IMR-90 (cell line): ENCODE data around the gene UVSSA. TPM values are rescaled to one million over a fixed set of nuclear protein-coding genes. Genes with fewer than 3 reads are reported as not detected.

Source experiments
- ATAC-seq: fragments of 200-7000 bp; cut with Tn5 transposase; 2 replicates; pipeline ENCODE4 v1.9.1; 2020; ENCODE audit warnings: low read depth, mild to moderate bottlenecking, moderate library complexity
- BruUV-seq: library from RNA; stranded (reverse); fragments of 400-500 nt; replicated peaks from 2 replicates; lab custom pipeline; 2021; lab: Mats Ljungman, UMichigan
- CTCF ChIA-PET: fragments of 300-600 bp; formaldehyde crosslinking; extraction: SDS; loops from one replicate; lab custom pipeline; 2021; ENCODE audit warnings: antibody characterized with exemption; lab: Yijun Ruan, JAX
- POLR2A ChIA-PET: fragments of 300-600 bp; sonication (Branson Sonifier 250); formaldehyde crosslinking; loops from one replicate; lab custom pipeline; 2022; ENCODE audit warnings: antibody characterized with exemption; ENCODE audit not compliant: unreplicated experiment; lab: Charles Lee
- DNase-seq: peaks from one replicate; pipeline ENCODE4 v3.0.0; 2013
- H2AFZ ChIP-seq: replicated peaks from 2 replicates; pipeline ENCODE3; 2013; ENCODE audit warnings: low read length, mild to moderate bottlenecking; ENCODE audit not compliant: poor library complexity
- H2AK5ac ChIP-seq: 2 replicates; pipeline ENCODE4 v1.6.1; 2013; ENCODE audit warnings: low read depth, low read length, inconsistent platforms
- H2AK9ac ChIP-seq: replicated peaks from 2 replicates; pipeline ENCODE3; 2013; ENCODE audit warnings: mild to moderate bottlenecking, low read depth, low read length, moderate library complexity; ENCODE audit not compliant: poor library complexity
- H2BK120ac ChIP-seq: 2 replicates; pipeline ENCODE4 v1.6.1; 2013; ENCODE audit warnings: low read depth, low read length, inconsistent platforms
- H2BK15ac ChIP-seq: 3 replicates; pipeline ENCODE4 v1.6.1; 2013; ENCODE audit warnings: low read depth, low read length, inconsistent platforms
- H2BK20ac ChIP-seq: 2 replicates; pipeline ENCODE4 v1.6.1; 2013; ENCODE audit warnings: low read depth, mild to moderate bottlenecking, inconsistent platforms, low read length, moderate library complexity
- H2BK5ac ChIP-seq: 2 replicates; pipeline ENCODE4 v1.6.1; 2013; ENCODE audit warnings: mild to moderate bottlenecking, low read depth, low read length, inconsistent platforms; ENCODE audit not compliant: poor library complexity, severe bottlenecking
- H3K14ac ChIP-seq: replicated peaks from 2 replicates; pipeline ENCODE4 v1.6.1; 2013; ENCODE audit warnings: low read depth, low read length, inconsistent platforms
- H3K18ac ChIP-seq: 2 replicates; pipeline ENCODE4 v1.6.1; 2013; ENCODE audit warnings: low read depth, low read length, control low read depth
- H3K23ac ChIP-seq: 2 replicates; pipeline ENCODE4 v1.6.1; 2013; ENCODE audit warnings: low read depth, low read length, inconsistent platforms
- H3K27ac ChIP-seq: 2 replicates; pipeline ENCODE4 v1.5.1; 2013; ENCODE audit warnings: mild to moderate bottlenecking, control low read depth, low read length; ENCODE audit not compliant: insufficient read depth
- H3K27me3 ChIP-seq: 2 replicates; pipeline ENCODE4 v1.6.1; 2013; ENCODE audit warnings: low read length; ENCODE audit not compliant: control insufficient read depth, insufficient read depth
- H3K36me3 ChIP-seq: 2 replicates; pipeline ENCODE4 v1.6.1; 2013; ENCODE audit warnings: low read length, mixed read lengths; ENCODE audit not compliant: control insufficient read depth, insufficient read depth
- H3K4ac ChIP-seq: 2 replicates; pipeline ENCODE4 v1.6.1; 2013; ENCODE audit warnings: low read depth, low read length, inconsistent platforms
- H3K4me1 ChIP-seq: 2 replicates; pipeline ENCODE4 v1.6.1; 2013; ENCODE audit warnings: low read length, mixed read lengths; ENCODE audit not compliant: control insufficient read depth, insufficient read depth
- H3K4me2 ChIP-seq: 2 replicates; pipeline ENCODE4 v1.6.1; 2013; ENCODE audit warnings: low read depth, mild to moderate bottlenecking, control low read depth, low read length, moderate library complexity
- H3K4me3 ChIP-seq: 2 replicates; pipeline ENCODE4 v1.5.1; 2013; ENCODE audit warnings: low read depth, mild to moderate bottlenecking, control low read depth, low read length, moderate library complexity; ENCODE audit not compliant: insufficient read depth
- H3K56ac ChIP-seq: 2 replicates; pipeline ENCODE4 v1.6.1; 2013; ENCODE audit warnings: low read length, inconsistent platforms; ENCODE audit not compliant: insufficient read depth; ENCODE audit errors: extremely low read depth
- H3K79me1 ChIP-seq, 2 experiments: 2 replicates each; pipeline ENCODE4 v1.6.1; 2013; ENCODE audit warnings: low read length in 2 of 2, inconsistent platforms in 1 of 2, low read depth in 1 of 2
- H3K9ac ChIP-seq: 2 replicates; pipeline ENCODE4 v1.6.1; 2013; ENCODE audit warnings: low read depth, low read length, control low read depth
- H3K9me1 ChIP-seq: 2 replicates; pipeline ENCODE4 v1.6.1; 2013; ENCODE audit warnings: low read length, inconsistent platforms; ENCODE audit not compliant: insufficient read depth
- H3K9me3 ChIP-seq: 2 replicates; pipeline ENCODE4 v1.6.1; 2013; ENCODE audit warnings: low read length; ENCODE audit not compliant: control insufficient read depth, insufficient read depth
- H4K20me1 ChIP-seq: 2 replicates; pipeline ENCODE4 v1.6.1; 2013; ENCODE audit warnings: low read length, inconsistent platforms; ENCODE audit not compliant: insufficient read depth
- H4K5ac ChIP-seq: 2 replicates; pipeline ENCODE4 v1.6.1; 2013; ENCODE audit warnings: mild to moderate bottlenecking, low read depth, low read length, control low read depth
- H4K8ac ChIP-seq, 2 experiments: 2 replicates each; pipeline ENCODE4 v1.6.1; 2013; ENCODE audit warnings: low read depth in 2 of 2, low read length in 2 of 2, control low read depth in 1 of 2, inconsistent platforms in 1 of 2
- H4K91ac ChIP-seq: 2 replicates; pipeline ENCODE4 v1.6.1; 2013; ENCODE audit warnings: low read depth, low read length, inconsistent platforms; ENCODE audit not compliant: insufficient read depth
- BHLHE40 ChIP-seq: fragments of 150-350 bp; IDR thresholded peaks from 2 replicates; pipeline ENCODE4 v1.6.1; 2016; ENCODE audit warnings: mild to moderate bottlenecking, low read depth, low read length
- CEBPB ChIP-seq: IDR thresholded peaks from 2 replicates; pipeline ENCODE4 v1.6.1; 2012; ENCODE audit warnings: low read depth, low read length, improper control_type of control experiment
- CHD1 ChIP-seq: IDR thresholded peaks from 2 replicates; pipeline ENCODE4 v1.6.1; 2012; ENCODE audit warnings: low read depth, low read length, improper control_type of control experiment
- ELK1 ChIP-seq: fragments of 150-350 bp; IDR thresholded peaks from 2 replicates; pipeline ENCODE4 v1.6.1; 2016; ENCODE audit warnings: low read depth, mild to moderate bottlenecking, low read length, moderate library complexity, borderline replicate concordance
- FOS ChIP-seq: fragments of 150-350 bp; IDR thresholded peaks from 2 replicates; pipeline ENCODE4 v1.6.1; 2016; ENCODE audit warnings: low read depth, low read length
- MXI1 ChIP-seq: IDR thresholded peaks from 2 replicates; pipeline ENCODE4 v1.6.1; 2012; ENCODE audit warnings: low read depth, mild to moderate bottlenecking, low read length, moderate library complexity, borderline replicate concordance
- NFE2L2 ChIP-seq: fragments of 150-350 bp; IDR thresholded peaks from 2 replicates; pipeline ENCODE4 v1.6.1; 2016; ENCODE audit warnings: low read depth, mild to moderate bottlenecking, low read length
- POLR2A ChIP-seq: IDR thresholded peaks from 2 replicates; pipeline ENCODE4 v1.6.1; 2012; ENCODE audit warnings: mild to moderate bottlenecking, low read depth, low read length
- RCOR1 ChIP-seq: IDR thresholded peaks from 2 replicates; pipeline ENCODE4 v1.6.1; 2012; ENCODE audit warnings: mild to moderate bottlenecking, low read length, improper control_type of control experiment; ENCODE audit not compliant: insufficient replicate concordance
- SMC3 ChIP-seq: fragments of 150-350 bp; IDR thresholded peaks from 2 replicates; pipeline ENCODE4 v1.6.1; 2016; ENCODE audit warnings: low read depth, mild to moderate bottlenecking, antibody characterized with exemption, low read length, moderate library complexity
- USF2 ChIP-seq: fragments of 150-350 bp; IDR thresholded peaks from 2 replicates; pipeline ENCODE4 v1.6.1; 2017; ENCODE audit warnings: mild to moderate bottlenecking, antibody characterized with exemption, low read length, low read depth
- WGBS, 2 experiments: methylation state at CpG; one replicate each; pipeline versions ENCODE4 v1.1.5 to v1.1.7; 2013; ENCODE audit warnings: missing lambda C conversion rate in 2 of 2; ENCODE audit not compliant: insufficient read length in 1 of 2; ENCODE audit errors: extremely low coverage in 2 of 2; 5-methylcytosine and 5-hydroxymethylcytosine counted together
- dilution Hi-C: fragments of 300-500 bp; cut with HindIII; formaldehyde crosslinking; loops from one replicate; pipeline ENCODE4 v1.14.3; 2018; ENCODE audit warnings: low sequenced_read_pairs; ENCODE audit not compliant: unreplicated experiment
- in situ Hi-C: fragments of 300-500 bp; cut with MboI; formaldehyde crosslinking; loops from 3 replicates; pipeline ENCODE4 v1.14.3; 2019; ENCODE audit warnings: low sequenced_read_pairs, inconsistent platforms, mixed read lengths
- intact Hi-C: fragments of 100-400 bp; cut with micrococcal nuclease; formaldehyde crosslinking; loops from 2 replicates; pipeline ENCODE4 v1.10.0; 2022
- polyA plus RNA-seq, 3 experiments: library from polyadenylated mRNA; depleted of rRNA; stranded (reverse); fragments of >200 nt; gene quantifications; 2 replicates each; pipeline ENCODE4 v1.2.3, GENCODE V29; 2012; ENCODE audit warnings: low replicate concordance in 1 of 3
- total RNA-seq: library from RNA; depleted of rRNA; stranded (reverse); fragments of >200 nt; gene quantifications from 2 replicates; pipeline ENCODE4 v1.2.3, GENCODE V29; 2012

UVSSA gene
- total and polyA plus RNA-seq, 2 of the 4 experiments (the other 2 are of a cell fraction) = 1.4 to 8.4 TPM

- in situ Hi-C loops = no loop called here
- intact Hi-C loops = no loop called here
- Histone ChIP-seq H3K4me3 (no peak overlapping the region), H3K56ac (no peak overlapping the region), H3K79me1 (no peaks in the 10 kb centered on the region), H2AK9ac (no peak overlapping the region), H3K4me1 (no peaks in the 10 kb centered on the region), H3K18ac (no peak overlapping the region), H2BK5ac (no peak overlapping the region), H4K8ac (no peak overlapping the region), H4K5ac (no peak overlapping the region), H3K9me3 (no peaks in the 10 kb centered on the region), H3K9ac (no peak overlapping the region), H2BK20ac (no peak overlapping the region), H3K4me2 (no peak overlapping the region), H3K36me3 (no peaks in the 10 kb centered on the region), H3K4ac (no peak overlapping the region), H4K20me1 (no peaks in the 10 kb centered on the region), H4K91ac (no peak overlapping the region), H2BK120ac (no peak overlapping the region), H2AK5ac (no peak overlapping the region), H3K23ac (no peak overlapping the region), H3K9me1 (no peaks in the 10 kb centered on the region), H3K14ac (no peak overlapping the region), H3K27me3 (peaks cover 71% of the 10 kb centered on the region), H2BK15ac (no peak overlapping the region), H2AFZ (no peak overlapping the region), H3K27ac (no peak overlapping the region)
- TF ChIP-seq SMC3 (no peak), MXI1 (no peak), ELK1 (no peak), BHLHE40 (no peak), FOS (no peak), CHD1 (no peak), CEBPB (no peak), RCOR1 (no peak), POLR2A (no peak), USF2 (no peak), NFE2L2 (no peak)
- dilution Hi-C loops = no loop called here
- CTCF ChIA-PET = no interaction called here
- 3% methylated on average over 8 of the region's 22 CpGs; no CpG with 5 or more reads in 1 of the 2 experiments for WGBS, 2 experiments
- DNase-seq (no peak), ATAC-seq (no peak)
- no TSS peak for BruUV-seq
- POLR2A ChIA-PET = no interaction called here
Observed at GRCh38 chr4:1408418-1408817, 61.4 kb downstream of the UVSSA start.
